H9 (cell line): ENCODE results near the gene MSH3. TPM values are rescaled to one million over a fixed set of nuclear protein-coding genes. Genes with fewer than 3 reads are reported as not detected.

Source experiments
- DNase-seq: peaks from one replicate; pipeline ENCODE4 v3.0.0-alpha.2; 2017
- H2AFZ ChIP-seq: one replicate; pipeline ENCODE4 v1.6.1; 2013; ENCODE audit warnings: mild to moderate bottlenecking, low read length, control low read depth, moderate library complexity
- H2AK5ac ChIP-seq: 2 replicates; pipeline ENCODE4 v1.6.1; 2013; ENCODE audit warnings: low read length, control low read depth, mixed read lengths; ENCODE audit not compliant: insufficient read length
- H2BK120ac ChIP-seq: one replicate; pipeline ENCODE4 v1.6.1; 2013; ENCODE audit warnings: low read depth, mild to moderate bottlenecking, low read length, control low read depth, inconsistent platforms; ENCODE audit not compliant: poor library complexity, severe bottlenecking
- H2BK12ac ChIP-seq: 2 replicates; pipeline ENCODE4 v1.6.1; 2013; ENCODE audit warnings: low read length, control low read depth, mixed read lengths, low read depth; ENCODE audit not compliant: insufficient read length
- H2BK15ac ChIP-seq: 2 replicates; pipeline ENCODE4 v1.6.1; 2013; ENCODE audit warnings: low read depth, low read length, control low read depth
- H2BK20ac ChIP-seq: one replicate; pipeline ENCODE4 v1.6.1; 2013; ENCODE audit warnings: low read depth, mild to moderate bottlenecking, low read length, control low read depth, inconsistent platforms; ENCODE audit not compliant: poor library complexity, severe bottlenecking
- H2BK5ac ChIP-seq: 2 replicates; pipeline ENCODE4 v1.6.1; 2013; ENCODE audit warnings: low read length, control low read depth, mixed read lengths; ENCODE audit not compliant: insufficient read length
- H3K14ac ChIP-seq: 2 replicates; pipeline ENCODE4 v1.6.1; 2013; ENCODE audit warnings: low read length, control low read depth; ENCODE audit not compliant: insufficient read depth
- H3K18ac ChIP-seq: 2 replicates; pipeline ENCODE4 v1.6.1; 2013; ENCODE audit warnings: low read depth, mild to moderate bottlenecking, mixed read lengths, low read length, control low read depth; ENCODE audit not compliant: insufficient read length
- H3K23ac ChIP-seq: 2 replicates; pipeline ENCODE4 v1.6.1; 2013; ENCODE audit warnings: low read length, control low read depth, mixed read lengths, low read depth; ENCODE audit not compliant: insufficient read length
- H3K23me2 ChIP-seq: 2 replicates; pipeline ENCODE4 v1.6.1; 2013; ENCODE audit warnings: low read depth, mild to moderate bottlenecking, mixed read lengths, low read length, control low read depth; ENCODE audit not compliant: insufficient read length, poor library complexity, severe bottlenecking
- H3K27ac ChIP-seq: 2 replicates; pipeline ENCODE4 v1.5.1; 2013; ENCODE audit warnings: low read length, control low read depth, mixed read lengths, low read depth; ENCODE audit not compliant: insufficient read length
- H3K27me3 ChIP-seq: 2 replicates; pipeline ENCODE4 v1.6.1; 2013; ENCODE audit warnings: low read length, control low read depth, inconsistent platforms; ENCODE audit not compliant: insufficient read depth
- H3K4ac ChIP-seq: 2 replicates; pipeline ENCODE4 v1.6.1; 2013; ENCODE audit warnings: low read depth, mild to moderate bottlenecking, control low read depth, inconsistent platforms, low read length, moderate library complexity
- H3K4me1 ChIP-seq: 2 replicates; pipeline ENCODE4 v1.6.1; 2013; ENCODE audit warnings: low read length, control low read depth, inconsistent platforms; ENCODE audit not compliant: insufficient read depth
- H3K4me2 ChIP-seq: 2 replicates; pipeline ENCODE4 v1.6.1; 2013; ENCODE audit warnings: low read length, control low read depth, mixed read lengths; ENCODE audit not compliant: insufficient read length, insufficient read depth
- H3K56ac ChIP-seq: 2 replicates; pipeline ENCODE4 v1.6.1; 2013; ENCODE audit warnings: low read depth, mild to moderate bottlenecking, mixed read lengths, low read length, control low read depth; ENCODE audit not compliant: insufficient read length
- H3K79me1 ChIP-seq: 2 replicates; pipeline ENCODE4 v1.6.1; 2013; ENCODE audit warnings: low read depth, mild to moderate bottlenecking, moderate library complexity, low read length, control low read depth, inconsistent platforms; ENCODE audit not compliant: insufficient read depth, poor library complexity, severe bottlenecking
- H3K79me2 ChIP-seq: 2 replicates; pipeline ENCODE4 v1.6.1; 2013; ENCODE audit warnings: low read length, control low read depth, inconsistent platforms; ENCODE audit not compliant: insufficient read depth
- H3K9ac ChIP-seq: 2 replicates; pipeline ENCODE4 v1.6.1; 2013; ENCODE audit warnings: low read length, control low read depth, mixed read lengths; ENCODE audit not compliant: insufficient read length; ENCODE audit errors: extremely low read depth
- H3K9me3 ChIP-seq: one replicate; pipeline ENCODE4 v1.6.1; 2013; ENCODE audit warnings: low read depth, low read length, inconsistent platforms; ENCODE audit not compliant: control insufficient read depth
- H3T11ph ChIP-seq: one replicate; pipeline ENCODE4 v1.6.1; 2013; ENCODE audit warnings: mild to moderate bottlenecking, low read length, control low read depth, inconsistent platforms
- H4K20me1 ChIP-seq: one replicate; pipeline ENCODE4 v1.6.1; 2013; ENCODE audit not compliant: control insufficient read depth, insufficient read length, insufficient read depth
- H4K5ac ChIP-seq: 2 replicates; pipeline ENCODE4 v1.6.1; 2013; ENCODE audit warnings: low read depth, mild to moderate bottlenecking, mixed read lengths, low read length, control low read depth; ENCODE audit not compliant: insufficient read length
- H4K8ac ChIP-seq: replicated peaks from 2 replicates; pipeline ENCODE4 v1.6.1; 2013; ENCODE audit warnings: low read length, control low read depth, mixed read lengths, low read depth; ENCODE audit not compliant: insufficient read length
- H4K91ac ChIP-seq: 2 replicates; pipeline ENCODE4 v1.6.1; 2013; ENCODE audit warnings: low read depth, mild to moderate bottlenecking, moderate library complexity, mixed read lengths, low read length, control low read depth; ENCODE audit not compliant: insufficient read length
- H3K27ac Mint-ChIP-seq, 3 experiments: 2 replicates in 2 of 3; 3 replicates in 1 of 3; pipeline ENCODE4 v1.8.0; 2020 to 2021; ENCODE audit warnings: mixed read lengths in 3 of 3, mild to moderate bottlenecking in 1 of 3, moderate library complexity in 1 of 3
- H3K27me3 Mint-ChIP-seq: 2 replicates; pipeline ENCODE4 v1.8.0; 2021; ENCODE audit warnings: low read depth, mild to moderate bottlenecking, moderate library complexity, mixed read lengths
- H3K36me3 Mint-ChIP-seq, 3 experiments: 2 replicates in 2 of 3; 3 replicates in 1 of 3; pipeline ENCODE4 v1.8.0; 2020 to 2021; ENCODE audit warnings: low read depth in 3 of 3, mixed read lengths in 3 of 3; ENCODE audit not compliant: insufficient read depth in 1 of 3
- H3K4me1 Mint-ChIP-seq, 2 experiments: 2 replicates each; pipeline ENCODE4 v1.8.0; 2020; ENCODE audit warnings: mixed read lengths in 2 of 2
- H3K4me3 Mint-ChIP-seq, 2 experiments: 2 replicates in 1 of 2; 3 replicates in 1 of 2; pipeline ENCODE4 v1.8.0; 2020 to 2021; ENCODE audit warnings: mild to moderate bottlenecking in 2 of 2, mixed read lengths in 2 of 2, moderate library complexity in 1 of 2
- H3K9me3 Mint-ChIP-seq, 2 experiments: 2 replicates in 1 of 2; 3 replicates in 1 of 2; pipeline ENCODE4 v1.8.0; 2020; ENCODE audit warnings: mild to moderate bottlenecking in 2 of 2, mixed read lengths in 2 of 2, moderate library complexity in 1 of 2
- WGBS: extraction: QIAGEN DNeasy Blood & Tissue Kit; methylation state at CpG from one replicate; pipeline ENCODE4 v1.1.7; 2013; ENCODE audit warnings: missing lambda C conversion rate, low lambda C conversion rate, mixed read lengths; ENCODE audit not compliant: insufficient read length; ENCODE audit errors: extremely low coverage; 5-methylcytosine and 5-hydroxymethylcytosine counted together
- total RNA-seq: library from RNA; stranded (reverse); gene quantifications from 2 replicates; pipeline ENCODE4 v1.2.1, GENCODE V29; 2021
- TF ChIP-seq, protein P1 (sequence below): fragments of 200-600 bp; sonication (generic); conservative IDR thresholded peaks from 3 replicates; pipeline ENCODE4 v1.8.0; 2021; ENCODE audit warnings: antibody characterized with exemption, mild to moderate bottlenecking

MSH3 gene
- total RNA-seq, 1 experiment from 2014 or later = 17.3 TPM

DNA sequence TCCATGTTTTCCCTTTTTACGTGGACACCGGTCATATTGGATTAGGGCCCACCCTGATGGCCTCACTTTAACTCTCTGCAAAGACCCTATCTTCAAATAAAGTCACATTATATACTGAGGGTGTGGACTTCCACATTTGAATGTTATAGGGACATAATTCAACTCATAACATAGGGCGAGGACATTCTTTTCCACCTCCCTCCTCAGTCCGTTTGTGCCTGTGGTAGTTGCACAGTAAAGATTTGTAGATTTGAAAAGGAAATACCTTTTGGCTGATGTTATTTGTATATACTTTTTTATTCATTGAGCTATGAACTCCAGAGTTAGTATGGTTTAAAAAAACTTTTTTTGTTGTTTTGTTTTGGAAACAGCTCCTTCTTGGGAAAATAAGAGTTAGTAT, 51.3 kb downstream of the MSH3 start:
- Histone ChIP-seq H2BK120ac (no peak overlapping the region), H2AK5ac (no peak overlapping the region), H3T11ph (no peak overlapping the region), H3K23ac (no peak overlapping the region), H3K27me3 (no peaks in the 10 kb centered on the region), H4K20me1 (no peaks in the 10 kb centered on the region), H2BK5ac (no peak overlapping the region), H2BK20ac (no peak overlapping the region), H2AFZ (no peak overlapping the region), H3K27ac (no peak overlapping the region), H3K18ac (no peak overlapping the region), H3K4me1 (peaks cover 7% of the 10 kb centered on the region; the same call in 1 of the 2 replicates), H3K9me3 (no peaks in the 10 kb centered on the region), H2BK12ac (no peak overlapping the region), H3K4ac (no peak overlapping the region), H3K9ac (no peak overlapping the region), H3K23me2 (no peaks in the 10 kb centered on the region), H3K56ac (no peak overlapping the region), H3K79me1 (no peaks in the 10 kb centered on the region), H4K5ac (no peak overlapping the region), H4K8ac (no peak overlapping the region), H3K79me2 (no peaks in the 10 kb centered on the region), H3K14ac (no peak overlapping the region), H2BK15ac (no peak overlapping the region), H4K91ac (no peak overlapping the region), H3K4me2 (no peak overlapping the region)
- DNase-seq = no peak
- no peaks in the 10 kb centered on the region for H3K27me3 Mint-ChIP-seq
- WGBS = no CpG with 5 or more reads among the region's 4 CpGs
- TF ChIP-seq, protein P1, sequence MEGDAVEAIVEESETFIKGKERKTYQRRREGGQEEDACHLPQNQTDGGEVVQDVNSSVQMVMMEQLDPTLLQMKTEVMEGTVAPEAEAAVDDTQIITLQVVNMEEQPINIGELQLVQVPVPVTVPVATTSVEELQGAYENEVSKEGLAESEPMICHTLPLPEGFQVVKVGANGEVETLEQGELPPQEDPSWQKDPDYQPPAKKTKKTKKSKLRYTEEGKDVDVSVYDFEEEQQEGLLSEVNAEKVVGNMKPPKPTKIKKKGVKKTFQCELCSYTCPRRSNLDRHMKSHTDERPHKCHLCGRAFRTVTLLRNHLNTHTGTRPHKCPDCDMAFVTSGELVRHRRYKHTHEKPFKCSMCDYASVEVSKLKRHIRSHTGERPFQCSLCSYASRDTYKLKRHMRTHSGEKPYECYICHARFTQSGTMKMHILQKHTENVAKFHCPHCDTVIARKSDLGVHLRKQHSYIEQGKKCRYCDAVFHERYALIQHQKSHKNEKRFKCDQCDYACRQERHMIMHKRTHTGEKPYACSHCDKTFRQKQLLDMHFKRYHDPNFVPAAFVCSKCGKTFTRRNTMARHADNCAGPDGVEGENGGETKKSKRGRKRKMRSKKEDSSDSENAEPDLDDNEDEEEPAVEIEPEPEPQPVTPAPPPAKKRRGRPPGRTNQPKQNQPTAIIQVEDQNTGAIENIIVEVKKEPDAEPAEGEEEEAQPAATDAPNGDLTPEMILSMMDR = no peak
- no peaks in the 10 kb centered on the region for H3K9me3 Mint-ChIP-seq
- H3K27ac Mint-ChIP-seq = no peak overlapping the region
- peaks cover 9 to 20% (median 16%) of the 10 kb centered on the region in 3 experiments for H3K36me3 Mint-ChIP-seq
- H3K4me1 Mint-ChIP-seq = peaks cover 6 to 21% of the 10 kb centered on the region in 2 experiments
- H3K4me3 Mint-ChIP-seq = no peak overlapping the region
